ENCODE results near the gene WT1.

The WT1 gene

DNA sequence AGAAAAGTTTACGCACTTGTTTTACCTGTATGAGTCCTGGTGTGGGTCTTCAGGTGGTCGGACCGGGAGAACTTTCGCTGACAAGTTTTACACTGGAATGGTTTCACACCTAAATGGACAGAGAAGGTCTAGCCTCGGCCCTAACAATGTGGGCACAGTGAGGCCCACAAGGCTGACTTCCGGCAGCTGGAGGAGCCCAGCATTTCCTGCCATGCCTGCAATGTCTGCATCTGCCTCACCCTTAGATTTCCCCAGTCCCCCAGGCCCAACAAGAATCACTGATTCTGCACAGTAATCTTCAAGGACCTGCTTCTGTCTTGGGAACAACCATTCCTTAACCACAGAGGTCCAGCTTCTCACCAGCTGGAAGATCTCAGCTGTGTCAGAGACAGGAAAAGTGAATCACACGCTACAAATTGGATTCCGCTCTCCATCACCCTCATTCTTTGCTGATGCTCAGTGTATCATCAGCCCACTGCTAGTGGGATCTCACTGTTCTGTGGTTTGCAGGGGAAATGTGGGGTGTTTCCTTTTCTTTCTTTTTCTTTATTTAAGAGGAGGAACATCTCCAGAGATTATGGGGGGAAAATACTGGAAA lies 43.3 kb downstream of the WT1 start:
- H3K9me2 ChIP-seq (ENCODE audit: low read depth, low read length) = no peaks in the 10 kb centered on the region
- no peak overlapping the region for H3K27ac ChIP-seq (ENCODE audit: low read depth, low read length, poor library complexity, severe bottlenecking)
- H3K27me3 ChIP-seq (ENCODE audit: insufficient read depth, low read length) = no peaks in the 10 kb centered on the region
- no peaks in the 10 kb centered on the region for H3K36me3 ChIP-seq (ENCODE audit: insufficient read depth, low read length)
- H3K4me2 ChIP-seq (ENCODE audit: low read length) = no peak overlapping the region
- TF ChIP-seq, protein P1, sequence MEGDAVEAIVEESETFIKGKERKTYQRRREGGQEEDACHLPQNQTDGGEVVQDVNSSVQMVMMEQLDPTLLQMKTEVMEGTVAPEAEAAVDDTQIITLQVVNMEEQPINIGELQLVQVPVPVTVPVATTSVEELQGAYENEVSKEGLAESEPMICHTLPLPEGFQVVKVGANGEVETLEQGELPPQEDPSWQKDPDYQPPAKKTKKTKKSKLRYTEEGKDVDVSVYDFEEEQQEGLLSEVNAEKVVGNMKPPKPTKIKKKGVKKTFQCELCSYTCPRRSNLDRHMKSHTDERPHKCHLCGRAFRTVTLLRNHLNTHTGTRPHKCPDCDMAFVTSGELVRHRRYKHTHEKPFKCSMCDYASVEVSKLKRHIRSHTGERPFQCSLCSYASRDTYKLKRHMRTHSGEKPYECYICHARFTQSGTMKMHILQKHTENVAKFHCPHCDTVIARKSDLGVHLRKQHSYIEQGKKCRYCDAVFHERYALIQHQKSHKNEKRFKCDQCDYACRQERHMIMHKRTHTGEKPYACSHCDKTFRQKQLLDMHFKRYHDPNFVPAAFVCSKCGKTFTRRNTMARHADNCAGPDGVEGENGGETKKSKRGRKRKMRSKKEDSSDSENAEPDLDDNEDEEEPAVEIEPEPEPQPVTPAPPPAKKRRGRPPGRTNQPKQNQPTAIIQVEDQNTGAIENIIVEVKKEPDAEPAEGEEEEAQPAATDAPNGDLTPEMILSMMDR (IDR thresholded peaks at IDR 0.05; ENCODE audit: low read length) = no peak
- TF ChIP-seq EZH2 (IDR thresholded peaks at IDR 0.05; ENCODE audit: borderline replicate concordance, low read length) = no peak
- no peaks in the 10 kb centered on the region for H4K20me1 ChIP-seq (ENCODE audit: insufficient read depth, low read length)
- H3K4me1 ChIP-seq (ENCODE audit: insufficient read depth, low read length, severe bottlenecking) = no peaks in the 10 kb centered on the region
- H3K9ac ChIP-seq (ENCODE audit: low read length) = no peak overlapping the region
- no peak overlapping the region for H2AFZ ChIP-seq (ENCODE audit: low read length)
- no peaks in the 10 kb centered on the region for H3K79me2 ChIP-seq (ENCODE audit: insufficient read depth, low read length)
- H3K4me3 ChIP-seq (ENCODE audit: low read depth, low read length, poor library complexity, severe bottlenecking) = no peak overlapping the region
- H3F3A ChIP-seq (ENCODE audit: insufficient read depth, low read length) = no peaks in the 10 kb centered on the region
- H3K9me3 ChIP-seq (ENCODE audit: low read length) = no peaks in the 10 kb centered on the region

DNA sequence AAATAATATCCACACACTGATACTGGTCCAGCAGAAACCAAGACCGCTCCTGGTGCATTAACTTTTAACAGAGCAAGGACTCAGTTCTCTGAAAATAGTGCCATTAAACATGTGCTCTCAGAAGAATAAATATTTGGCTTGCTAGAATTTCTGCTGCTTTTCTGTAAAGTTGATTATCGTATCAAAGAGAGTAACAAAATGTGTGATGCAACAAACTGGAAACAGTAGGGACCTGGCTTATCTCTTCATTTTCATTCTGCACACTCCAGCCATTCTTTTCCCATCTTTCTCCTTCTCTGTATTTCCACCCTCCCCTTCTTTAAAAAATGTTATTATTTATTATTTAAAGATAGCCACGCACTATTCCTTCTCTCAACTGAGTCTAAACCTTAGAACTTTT lies 43.9 kb downstream of the WT1 start:
- no peak overlapping the region for H3K4me2 ChIP-seq (ENCODE audit: low read length)
- H3K4me3 ChIP-seq (ENCODE audit: low read depth, low read length, poor library complexity, severe bottlenecking) = no peak overlapping the region
- TF ChIP-seq, protein P1 (IDR thresholded peaks at IDR 0.05; ENCODE audit: low read length) = no peak
- TF ChIP-seq EZH2 (IDR thresholded peaks at IDR 0.05; ENCODE audit: borderline replicate concordance, low read length) = no peak
- no peaks in the 10 kb centered on the region for H3F3A ChIP-seq (ENCODE audit: insufficient read depth, low read length)
- no peak overlapping the region for H3K9ac ChIP-seq (ENCODE audit: low read length)
- no peaks in the 10 kb centered on the region for H3K9me2 ChIP-seq (ENCODE audit: low read depth, low read length)
- H3K4me1 ChIP-seq (ENCODE audit: insufficient read depth, low read length, severe bottlenecking) = no peaks in the 10 kb centered on the region
- no peaks in the 10 kb centered on the region for H3K9me3 ChIP-seq (ENCODE audit: low read length)
- H3K36me3 ChIP-seq (ENCODE audit: insufficient read depth, low read length) = no peaks in the 10 kb centered on the region
- H3K79me2 ChIP-seq (ENCODE audit: insufficient read depth, low read length) = no peaks in the 10 kb centered on the region
- H3K27ac ChIP-seq (ENCODE audit: low read depth, low read length, poor library complexity, severe bottlenecking) = no peak overlapping the region
- no peaks in the 10 kb centered on the region for H4K20me1 ChIP-seq (ENCODE audit: insufficient read depth, low read length)
- no peaks in the 10 kb centered on the region for H3K27me3 ChIP-seq (ENCODE audit: insufficient read depth, low read length)
- no peak overlapping the region for H2AFZ ChIP-seq (ENCODE audit: low read length)

DNA sequence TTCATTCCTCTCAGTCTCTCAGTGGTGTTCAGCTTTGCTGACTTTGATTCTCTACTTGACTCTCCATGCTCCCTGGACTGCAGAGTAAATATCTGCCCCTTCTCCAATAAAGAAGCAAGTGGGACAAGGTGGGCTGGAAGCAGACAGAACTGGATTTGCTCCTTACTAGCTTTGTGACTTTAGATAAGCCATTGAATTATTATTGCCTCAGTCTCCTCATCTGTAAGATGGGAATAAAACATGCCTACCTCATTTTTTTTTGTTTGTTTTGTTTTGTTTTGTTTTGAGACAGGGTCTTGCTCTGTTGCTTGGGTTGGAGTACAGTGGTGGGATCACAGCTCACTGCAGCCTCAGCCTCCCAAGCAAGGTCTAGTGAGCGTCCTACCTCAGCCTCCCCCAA lies 44.6 kb downstream of the WT1 start:
- Histone ChIP-seq H3K9me2 (ENCODE audit: low read depth, low read length) (no peaks in the 10 kb centered on the region), H3K4me2 (ENCODE audit: low read length) (no peak overlapping the region), H3K36me3 (ENCODE audit: insufficient read depth, low read length) (no peaks in the 10 kb centered on the region), H3K9me3 (ENCODE audit: low read length) (no peaks in the 10 kb centered on the region), H3K4me1 (ENCODE audit: insufficient read depth, low read length, severe bottlenecking) (no peaks in the 10 kb centered on the region), H3K27me3 (ENCODE audit: insufficient read depth, low read length) (no peaks in the 10 kb centered on the region), H3K27ac (ENCODE audit: low read depth, low read length, poor library complexity, severe bottlenecking) (no peak overlapping the region), H4K20me1 (ENCODE audit: insufficient read depth, low read length) (no peaks in the 10 kb centered on the region), H3F3A (ENCODE audit: insufficient read depth, low read length) (no peaks in the 10 kb centered on the region), H2AFZ (ENCODE audit: low read length) (no peak overlapping the region), H3K9ac (ENCODE audit: low read length) (no peak overlapping the region), H3K79me2 (ENCODE audit: insufficient read depth, low read length) (no peaks in the 10 kb centered on the region), H3K4me3 (ENCODE audit: low read depth, low read length, poor library complexity, severe bottlenecking) (no peak overlapping the region)
- TF ChIP-seq, protein P1 (IDR thresholded peaks at IDR 0.05; ENCODE audit: low read length) = no peak
- no peak for TF ChIP-seq EZH2 (IDR thresholded peaks at IDR 0.05; ENCODE audit: borderline replicate concordance, low read length)
